Thoracic aorta (tissue), 2 donors: ENCODE measurements around the gene NUBP1. TPM values are rescaled to one million over a fixed set of nuclear protein-coding genes. Genes with fewer than 3 reads are reported as not detected.

Experiments used
- ATAC-seq: fragments of 150-250 bp; one replicate; pipeline ENCODE4 v1.8.0; 2017; ENCODE audit warnings: low read depth; ENCODE audit not compliant: insufficient number of reproducible peaks, low FRiP score
- DNase-seq: peaks from one replicate; pipeline ENCODE4 v3.0.0-alpha.2; 2020; ENCODE audit warnings: low spot score
- H3K27ac ChIP-seq, 2 donors: fragments of 200-600 bp; sonication (generic); 1 replicate in 1 of 2; 2 replicates in 1 of 2; pipeline ENCODE4 v1.5.1; 2016; ENCODE audit warnings: mild to moderate bottlenecking in 2 of 2, moderate library complexity in 2 of 2
- H3K27me3 ChIP-seq: fragments of 200-600 bp; sonication (generic); replicated peaks from 2 replicates; pipeline ENCODE4 v1.6.0; 2016; ENCODE audit warnings: mild to moderate bottlenecking; ENCODE audit not compliant: insufficient read depth
- H3K36me3 ChIP-seq: fragments of 200-600 bp; sonication (generic); one replicate; pipeline ENCODE4 v1.5.1; 2016
- H3K4me1 ChIP-seq, 2 donors: fragments of 200-600 bp; sonication (generic); 1 replicate in 1 of 2; 2 replicates in 1 of 2; pipeline versions ENCODE4 v1.5.1 to v1.6.0; 2016; ENCODE audit warnings: low read depth in 2 of 2, mild to moderate bottlenecking in 1 of 2; ENCODE audit not compliant: control insufficient read depth in 1 of 2
- H3K4me3 ChIP-seq: fragments of 200-600 bp; sonication (generic); 2 replicates; pipeline ENCODE4 v1.5.1; 2016; ENCODE audit warnings: mild to moderate bottlenecking
- H3K9me3 ChIP-seq: fragments of 200-600 bp; sonication (generic); 2 replicates; pipeline ENCODE4 v1.5.1; 2016
- CTCF ChIP-seq: fragments of 200-600 bp; sonication (generic); IDR thresholded peaks from one replicate; pipeline ENCODE4 v1.5.1; 2019; ENCODE audit warnings: antibody characterized with exemption
- total RNA-seq, 2 donors: library from RNA; depleted of rRNA; stranded (reverse); fragments of >200 nt; gene quantifications; one replicate each; pipeline versions ENCODE4 v1.1.0 to v1.2.3, GENCODE V29; 2016

NUBP1 gene
- total RNA-seq, 2 donors from 2014 or later, result 19.0 to 19.2 TPM

DNA sequence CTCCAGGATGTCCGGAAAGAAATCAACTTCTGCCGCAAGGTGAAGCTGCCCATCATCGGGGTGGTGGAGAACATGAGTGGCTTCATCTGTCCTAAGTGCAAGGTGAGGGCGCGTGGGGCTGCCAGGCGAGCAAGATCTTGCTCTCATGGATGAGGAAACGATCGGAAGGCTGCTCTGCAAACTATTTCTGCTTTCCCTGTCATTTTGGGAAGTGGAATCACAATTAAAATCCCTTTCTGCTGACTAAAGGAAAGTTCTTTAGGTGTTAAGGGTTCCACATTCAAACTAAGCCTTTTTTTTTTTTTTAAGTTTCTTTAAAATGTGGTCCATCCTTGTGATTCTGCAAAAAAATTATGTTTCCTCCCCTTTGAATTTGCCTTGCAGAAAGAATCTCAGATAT, 17.7 kb downstream of the NUBP1 start:
- Histone ChIP-seq H3K4me3 (no peak overlapping the region), H3K4me1 (peaks cover under 1 to 13% of the 10 kb centered on the region in 2 donors), H3K27me3 (no peaks in the 10 kb centered on the region), H3K9me3 (no peaks in the 10 kb centered on the region), H3K27ac (no peak overlapping the region), H3K36me3 (peaks cover 62% of the 10 kb centered on the region)
- no peak for DNase-seq
- ATAC-seq, result no peak
- no peak for TF ChIP-seq CTCF

DNA sequence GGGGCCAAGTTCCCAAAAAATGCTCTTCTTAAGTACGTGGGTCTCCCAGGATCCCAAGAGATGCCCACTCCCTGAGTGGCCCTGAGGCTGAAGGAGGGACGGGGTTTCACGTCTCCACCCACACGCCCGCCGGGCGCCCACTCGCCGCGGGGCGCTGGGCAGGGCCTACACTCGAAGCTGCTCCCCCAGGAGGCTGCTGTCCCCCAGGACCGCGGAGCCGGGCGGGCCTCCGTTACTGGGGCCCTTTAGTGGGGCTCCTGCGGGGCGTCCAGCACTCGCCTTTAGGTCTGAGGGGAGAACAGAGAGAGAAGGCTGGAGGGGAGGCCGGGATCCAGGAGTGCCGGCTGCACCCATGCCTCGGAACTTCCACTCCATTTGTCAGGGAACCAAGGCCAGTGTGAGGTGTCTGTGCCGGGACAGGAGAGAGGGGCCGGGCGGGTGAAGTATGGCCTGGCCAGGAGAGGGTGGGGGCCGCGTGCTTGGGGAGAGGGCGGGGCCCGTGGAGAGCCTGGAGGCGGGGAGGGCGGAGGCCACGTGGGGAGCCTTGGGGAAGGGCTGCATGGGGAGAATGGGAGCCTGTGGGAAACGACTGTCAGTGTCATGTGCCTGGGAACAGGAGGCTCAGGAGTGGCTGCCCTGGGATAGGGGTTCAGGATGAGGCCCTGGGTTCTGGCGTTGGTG, 18.8 kb downstream of the NUBP1 start:
- no peaks in the 10 kb centered on the region for H3K27me3 ChIP-seq
- H3K9me3 ChIP-seq, result no peaks in the 10 kb centered on the region
- no peak for DNase-seq
- no peak overlapping the region for H3K4me3 ChIP-seq
- no peak for ATAC-seq
- H3K4me1 ChIP-seq, result peaks cover 0 to 2% of the 10 kb centered on the region in 2 donors
- TF ChIP-seq CTCF, result no peak
- no peak overlapping the region for H3K27ac ChIP-seq
- peaks cover 62% of the 10 kb centered on the region for H3K36me3 ChIP-seq

DNA sequence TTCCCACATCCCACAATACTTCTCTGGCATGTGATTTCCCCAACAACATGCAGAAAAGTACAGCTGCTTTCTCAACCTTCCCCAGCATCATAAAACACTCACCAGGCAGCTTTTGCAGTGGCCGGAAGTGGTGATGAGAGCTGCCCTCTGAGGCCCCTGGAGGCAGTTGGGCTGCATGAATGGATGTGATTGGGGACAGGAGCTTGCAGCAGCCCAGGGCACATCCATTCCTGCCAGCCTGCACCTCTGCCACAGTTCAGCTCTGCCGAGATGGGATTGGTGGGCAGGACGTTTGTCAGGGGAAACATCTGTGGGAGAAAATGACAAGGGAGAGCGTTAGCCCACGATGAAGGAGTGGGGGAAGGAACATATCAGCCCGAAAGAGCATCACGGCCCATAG, 19.8 kb downstream of the NUBP1 start:
- no peak for TF ChIP-seq CTCF
- Histone ChIP-seq H3K27me3 (no peaks in the 10 kb centered on the region), H3K9me3 (no peaks in the 10 kb centered on the region), H3K4me1 (no peaks in the 10 kb centered on the region), H3K4me3 (no peak overlapping the region), H3K27ac (no peak overlapping the region), H3K36me3 (peaks cover 59% of the 10 kb centered on the region)
- ATAC-seq, result no peak
- DNase-seq, result no peak

DNA sequence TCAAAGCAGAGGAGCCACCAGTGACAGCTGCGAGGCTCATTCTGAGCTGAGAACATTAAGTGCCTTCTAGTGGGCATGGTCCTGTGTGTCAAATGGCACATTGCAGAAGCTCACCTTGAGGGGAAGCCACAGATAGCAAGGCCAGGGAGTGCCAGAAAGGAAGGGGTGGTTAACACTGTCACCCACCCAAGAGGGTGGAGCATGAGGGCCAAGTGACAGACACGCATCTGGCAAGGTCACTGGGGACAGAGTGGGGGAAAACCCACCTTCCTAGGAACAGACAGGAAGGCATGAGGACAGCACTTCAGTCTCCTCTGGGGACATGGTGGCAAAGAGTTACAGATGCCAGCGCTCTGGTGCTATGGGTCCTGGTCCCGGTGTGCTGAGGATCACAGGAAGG, 22.1 kb downstream of the NUBP1 start:
- no peaks in the 10 kb centered on the region for H3K9me3 ChIP-seq
- ATAC-seq (no peak), DNase-seq (no peak)
- no peak for TF ChIP-seq CTCF
- H3K27ac ChIP-seq, result no peak overlapping the region
- no peak overlapping the region for H3K4me3 ChIP-seq
- H3K4me1 ChIP-seq, result no peaks in the 10 kb centered on the region
- H3K27me3 ChIP-seq, result no peaks in the 10 kb centered on the region
- peaks cover 37% of the 10 kb centered on the region for H3K36me3 ChIP-seq

- Histone ChIP-seq H3K4me1 (no peaks in the 10 kb centered on the region), H3K27me3 (no peaks in the 10 kb centered on the region), H3K27ac (no peak overlapping the region), H3K9me3 (no peaks in the 10 kb centered on the region), H3K36me3 (peaks cover 26% of the 10 kb centered on the region), H3K4me3 (no peak overlapping the region)
- DNase-seq, result no peak
- ATAC-seq, result no peak
- no peak for TF ChIP-seq CTCF
Observed at GRCh38 chr16:10767127-10767526, 23.5 kb downstream of the NUBP1 start.
